PFSK-1 (cell line): Measurements from ENCODE around the gene MPV17L.

Experiments
- FOXP2 ChIP-seq: optimal IDR thresholded peaks from 2 replicates; pipeline ENCODE3; 2011; ENCODE audit warnings: borderline replicate concordance, control low read depth, inconsistent platforms; ENCODE audit not compliant: insufficient read depth; ENCODE audit errors: extremely low read length, extremely low read depth
- POLR2AphosphoS5 ChIP-seq: IDR thresholded peaks from 2 replicates; pipeline ENCODE4 v1.6.1; 2012; ENCODE audit warnings: low read depth, mild to moderate bottlenecking, control low read depth, low read length, moderate library complexity
- SIN3A ChIP-seq: IDR thresholded peaks from 2 replicates; pipeline ENCODE4 v1.6.1; 2012; ENCODE audit warnings: mild to moderate bottlenecking, low read length, moderate library complexity, borderline replicate concordance; ENCODE audit not compliant: insufficient read depth
- TAF1 ChIP-seq: IDR thresholded peaks from 2 replicates; pipeline ENCODE4 v1.6.1; 2012; ENCODE audit warnings: low read length, control low read depth, borderline replicate concordance; ENCODE audit not compliant: insufficient read depth
- TF ChIP-seq, protein P1 (sequence below), 2 experiments: IDR thresholded peaks; 2 replicates each; pipeline versions ENCODE4 v1.6.1 to v1.8.0; 2011 to 2012; ENCODE audit warnings: low read depth in 2 of 2, low read length in 2 of 2, control low read depth in 1 of 2, inconsistent platforms in 1 of 2, mild to moderate bottlenecking in 1 of 2, moderate library complexity in 1 of 2; ENCODE audit not compliant: insufficient read depth in 1 of 2

MPV17L gene

GRCh38 chr16:15403392-15403995, 7.9 kb downstream of the MPV17L start:
- no peak for TF ChIP-seq SIN3A
- no peak for TF ChIP-seq POLR2AphosphoS5
- TF ChIP-seq, protein P1, sequence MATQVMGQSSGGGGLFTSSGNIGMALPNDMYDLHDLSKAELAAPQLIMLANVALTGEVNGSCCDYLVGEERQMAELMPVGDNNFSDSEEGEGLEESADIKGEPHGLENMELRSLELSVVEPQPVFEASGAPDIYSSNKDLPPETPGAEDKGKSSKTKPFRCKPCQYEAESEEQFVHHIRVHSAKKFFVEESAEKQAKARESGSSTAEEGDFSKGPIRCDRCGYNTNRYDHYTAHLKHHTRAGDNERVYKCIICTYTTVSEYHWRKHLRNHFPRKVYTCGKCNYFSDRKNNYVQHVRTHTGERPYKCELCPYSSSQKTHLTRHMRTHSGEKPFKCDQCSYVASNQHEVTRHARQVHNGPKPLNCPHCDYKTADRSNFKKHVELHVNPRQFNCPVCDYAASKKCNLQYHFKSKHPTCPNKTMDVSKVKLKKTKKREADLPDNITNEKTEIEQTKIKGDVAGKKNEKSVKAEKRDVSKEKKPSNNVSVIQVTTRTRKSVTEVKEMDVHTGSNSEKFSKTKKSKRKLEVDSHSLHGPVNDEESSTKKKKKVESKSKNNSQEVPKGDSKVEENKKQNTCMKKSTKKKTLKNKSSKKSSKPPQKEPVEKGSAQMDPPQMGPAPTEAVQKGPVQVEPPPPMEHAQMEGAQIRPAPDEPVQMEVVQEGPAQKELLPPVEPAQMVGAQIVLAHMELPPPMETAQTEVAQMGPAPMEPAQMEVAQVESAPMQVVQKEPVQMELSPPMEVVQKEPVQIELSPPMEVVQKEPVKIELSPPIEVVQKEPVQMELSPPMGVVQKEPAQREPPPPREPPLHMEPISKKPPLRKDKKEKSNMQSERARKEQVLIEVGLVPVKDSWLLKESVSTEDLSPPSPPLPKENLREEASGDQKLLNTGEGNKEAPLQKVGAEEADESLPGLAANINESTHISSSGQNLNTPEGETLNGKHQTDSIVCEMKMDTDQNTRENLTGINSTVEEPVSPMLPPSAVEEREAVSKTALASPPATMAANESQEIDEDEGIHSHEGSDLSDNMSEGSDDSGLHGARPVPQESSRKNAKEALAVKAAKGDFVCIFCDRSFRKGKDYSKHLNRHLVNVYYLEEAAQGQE (IDR thresholded peaks at IDR 0.05; ENCODE audit: insufficient read depth in 1 of 2, low read depth in 2 of 2, low read length in 2 of 2), result no peak
- TF ChIP-seq FOXP2, result no peak

DNA sequence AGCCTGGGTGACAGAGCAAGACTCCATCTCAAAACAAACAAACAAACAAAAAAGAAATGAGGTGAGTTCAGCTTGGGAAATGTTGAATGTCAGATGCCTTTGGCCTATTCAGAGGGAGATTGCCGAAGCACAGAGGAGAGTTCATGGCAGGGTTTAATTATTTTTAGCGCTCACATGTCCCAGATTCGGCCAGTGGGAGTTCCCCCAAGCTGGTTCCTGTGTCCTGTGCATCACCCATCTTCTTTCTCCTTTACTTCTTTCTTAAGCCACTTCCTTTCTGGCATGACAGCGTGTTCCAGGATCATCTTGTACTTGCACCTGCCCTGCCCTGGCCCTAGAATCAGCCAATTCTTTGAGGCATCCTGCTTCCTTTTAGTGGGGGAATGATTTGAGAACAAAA, 9.2 kb downstream of the MPV17L start:
- TF ChIP-seq SIN3A (no peak), POLR2AphosphoS5 (no peak), TAF1 (no peak), FOXP2 (no peak)
- TF ChIP-seq, protein P1 (IDR thresholded peaks at IDR 0.05; ENCODE audit: insufficient read depth in 1 of 2, low read depth in 2 of 2, low read length in 2 of 2), result no peak

DNA sequence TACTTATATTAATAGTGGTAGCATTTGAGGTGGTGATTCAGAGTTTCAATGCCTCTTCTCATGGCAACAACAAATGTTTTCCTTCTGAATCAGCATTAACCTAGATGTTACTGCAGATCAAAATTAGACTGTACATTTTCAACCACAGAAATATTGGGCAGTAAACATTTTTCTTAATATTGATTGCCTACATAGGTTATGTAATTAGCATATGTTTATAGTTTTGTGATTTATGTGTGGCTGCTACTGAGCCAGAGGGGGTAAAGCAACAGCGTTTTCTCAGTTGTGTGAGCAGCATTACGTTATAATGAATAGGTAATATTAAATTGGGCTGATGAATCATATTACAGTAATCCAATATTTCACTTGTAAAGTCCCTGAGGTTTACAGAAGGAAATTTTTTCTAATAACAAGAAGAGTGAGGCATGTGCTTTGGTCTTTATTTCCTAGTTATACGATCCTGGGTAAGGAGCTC, 20.0 kb downstream of the MPV17L start:
- TF ChIP-seq, protein P1 (IDR thresholded peaks at IDR 0.05; ENCODE audit: insufficient read depth in 1 of 2, low read depth in 2 of 2, low read length in 2 of 2), result no peak
- TF ChIP-seq POLR2AphosphoS5, result no peak
- no peak for TF ChIP-seq TAF1
- no peak for TF ChIP-seq FOXP2
- TF ChIP-seq SIN3A, result no peak

- TF ChIP-seq, protein P1 (IDR thresholded peaks at IDR 0.05; ENCODE audit: insufficient read depth in 1 of 2, low read depth in 2 of 2, low read length in 2 of 2), result no peak
- no peak for TF ChIP-seq TAF1
- no peak for TF ChIP-seq POLR2AphosphoS5
- TF ChIP-seq FOXP2, result no peak
- TF ChIP-seq SIN3A, result no peak
These were observed 21.6 kb downstream of the MPV17L start for GRCh38 chr16:15417197-15417596.

GRCh38 chr16:15418206-15418605, 22.7 kb downstream of the MPV17L start:
- TF ChIP-seq POLR2AphosphoS5 (no peak), TAF1 (no peak), FOXP2 (no peak), SIN3A (no peak)
- TF ChIP-seq, protein P1 (IDR thresholded peaks at IDR 0.05; ENCODE audit: insufficient read depth in 1 of 2, low read depth in 2 of 2, low read length in 2 of 2), result no peak
